ENCODE data around the gene PTPRU. TPM values are rescaled to one million over a fixed set of nuclear protein-coding genes. Genes with fewer than 3 reads are reported as not detected.
"Not testable (repeated sequence)": the region's sequence is repeated elsewhere in the genome, so short reads cannot be mapped to it uniquely, and the experiment has no call there.

The PTPRU gene
- total RNA-seq, 1 donor from 2014 or later = 53.2 TPM

- FAIRE-seq (no peak), DNase-seq (ENCODE audit: low read depth) (no peak)
- peaks cover 27% of the 10 kb centered on the region for H3K36me3 ChIP-seq (ENCODE audit: control insufficient read depth, insufficient read depth, low read length)
- TF ChIP-seq CTCF (IDR thresholded peaks at IDR 0.05; ENCODE audit: insufficient read depth, low read length, severe bottlenecking) = no peak
- no peak overlapping the region for H3K4me3 ChIP-seq (ENCODE audit: low read depth, low read length)
- H3K27me3 ChIP-seq (ENCODE audit: control insufficient read depth, insufficient read depth, low read length) = no peaks in the 10 kb centered on the region
Observed at GRCh38 chr1:29309621-29310020, 73.3 kb downstream of the PTPRU start.

GRCh38 chr1:29310616-29311180, 74.4 kb downstream of the PTPRU start:
- Histone ChIP-seq H3K36me3 (ENCODE audit: control insufficient read depth, insufficient read depth, low read length) (peaks cover 29% of the 10 kb centered on the region), H3K4me3 (ENCODE audit: low read depth, low read length) (no peak overlapping the region), H3K27me3 (ENCODE audit: control insufficient read depth, insufficient read depth, low read length) (no peaks in the 10 kb centered on the region)
- FAIRE-seq (peak; percentile 91), DNase-seq (ENCODE audit: low read depth) (no peak)
- no peak for TF ChIP-seq CTCF (IDR thresholded peaks at IDR 0.05; ENCODE audit: insufficient read depth, low read length, severe bottlenecking)

GRCh38 chr1:29311352-29312030, 75.2 kb downstream of the PTPRU start:
- Histone ChIP-seq H3K4me3 (ENCODE audit: low read depth, low read length) (no peak overlapping the region), H3K36me3 (ENCODE audit: control insufficient read depth, insufficient read depth, low read length) (peaks cover 26% of the 10 kb centered on the region), H3K27me3 (ENCODE audit: control insufficient read depth, insufficient read depth, low read length) (no peaks in the 10 kb centered on the region)
- FAIRE-seq = no peak
- no peak for DNase-seq (ENCODE audit: low read depth)
- no peak for TF ChIP-seq CTCF (IDR thresholded peaks at IDR 0.05; ENCODE audit: insufficient read depth, low read length, severe bottlenecking)

GRCh38 chr1:29312469-29313461, 76.4 kb downstream of the PTPRU start:
- H3K36me3 ChIP-seq (ENCODE audit: control insufficient read depth, insufficient read depth, low read length) = peaks cover 28% of the 10 kb centered on the region
- no peaks in the 10 kb centered on the region for H3K27me3 ChIP-seq (ENCODE audit: control insufficient read depth, insufficient read depth, low read length)
- DNase-seq (ENCODE audit: low read depth) (no peak), FAIRE-seq (no peak)
- no peak overlapping the region for H3K4me3 ChIP-seq (ENCODE audit: low read depth, low read length)
- TF ChIP-seq CTCF (IDR thresholded peaks at IDR 0.05; ENCODE audit: insufficient read depth, low read length, severe bottlenecking) = no peak

GRCh38 chr1:29314685-29315084, 78.4 kb downstream of the PTPRU start:
- not testable (repeated sequence) for H3K4me3 ChIP-seq (ENCODE audit: low read depth, low read length); H3K27me3 ChIP-seq (ENCODE audit: control insufficient read depth, insufficient read depth, low read length); DNase-seq (ENCODE audit: low read depth); FAIRE-seq
- peaks cover 30% of the 10 kb centered on the region for H3K36me3 ChIP-seq (ENCODE audit: control insufficient read depth, insufficient read depth, low read length)

- FAIRE-seq (no peak), DNase-seq (ENCODE audit: low read depth) (no peak)
- no peak for TF ChIP-seq CTCF (IDR thresholded peaks at IDR 0.05; ENCODE audit: insufficient read depth, low read length, severe bottlenecking)
- peaks cover 29% of the 10 kb centered on the region for H3K36me3 ChIP-seq (ENCODE audit: control insufficient read depth, insufficient read depth, low read length)
- no peak overlapping the region for H3K4me3 ChIP-seq (ENCODE audit: low read depth, low read length)
- H3K27me3 ChIP-seq (ENCODE audit: control insufficient read depth, insufficient read depth, low read length) = no peaks in the 10 kb centered on the region
Observed at GRCh38 chr1:29315262-29315661, 78.9 kb downstream of the PTPRU start.
